MM.1S (cell line): Measurements from ENCODE around the gene ETV2.

Experiments
- DNase-seq: peaks from one replicate; pipeline ENCODE4 v3.0.0-alpha.2; 2015
- H2AFZ ChIP-seq: fragments of 300-600 bp; sonication (generic); 2 replicates; pipeline ENCODE4 v1.6.0; 2016; ENCODE audit warnings: antibody characterized with exemption, low read length
- H3F3A ChIP-seq: fragments of 300-600 bp; sonication (generic); 2 replicates; pipeline ENCODE4 v1.6.1; 2016; ENCODE audit warnings: mild to moderate bottlenecking, antibody characterized with exemption, low read length, moderate library complexity, mixed read lengths; ENCODE audit not compliant: insufficient read depth
- H3K27ac ChIP-seq: fragments of 300-600 bp; sonication (generic); 2 replicates; pipeline ENCODE4 v1.5.1; 2016; ENCODE audit warnings: mild to moderate bottlenecking, low read length
- H3K27me3 ChIP-seq: fragments of 300-600 bp; sonication (generic); replicated peaks from 2 replicates; pipeline ENCODE4 v1.6.0; 2016; ENCODE audit warnings: low read length; ENCODE audit not compliant: insufficient read depth
- H3K36me3 ChIP-seq: fragments of 300-600 bp; sonication (generic); replicated peaks from 2 replicates; pipeline ENCODE4 v1.6.1; 2016; ENCODE audit warnings: mild to moderate bottlenecking, low read length, mixed read lengths; ENCODE audit not compliant: insufficient read depth
- H3K4me1 ChIP-seq: fragments of 300-600 bp; sonication (generic); 2 replicates; pipeline ENCODE4 v1.6.1; 2016; ENCODE audit warnings: low read length, mixed read lengths
- H3K4me2 ChIP-seq: fragments of 300-600 bp; sonication (generic); 2 replicates; pipeline ENCODE4 v1.6.0; 2016; ENCODE audit warnings: low read depth, low read length
- H3K4me3 ChIP-seq: fragments of 300-600 bp; sonication (generic); 2 replicates; pipeline ENCODE4 v1.5.1; 2016; ENCODE audit warnings: low read length, mixed read lengths
- H3K79me2 ChIP-seq: fragments of 300-600 bp; sonication (generic); 2 replicates; pipeline ENCODE4 v1.6.1; 2016; ENCODE audit warnings: mixed run types, low read length, mixed read lengths
- H3K9ac ChIP-seq: fragments of 300-600 bp; sonication (generic); 2 replicates; pipeline ENCODE4 v1.6.1; 2016; ENCODE audit warnings: low read length, mixed read lengths
- H3K9me2 ChIP-seq: fragments of 300-600 bp; sonication (generic); replicated peaks from 2 replicates; pipeline ENCODE4 v1.6.1; 2016; ENCODE audit warnings: mild to moderate bottlenecking, low read length, mixed read lengths; ENCODE audit not compliant: insufficient read depth
- H3K9me3 ChIP-seq: fragments of 300-600 bp; sonication (generic); replicated peaks from 2 replicates; pipeline ENCODE4 v1.6.1; 2016; ENCODE audit warnings: mild to moderate bottlenecking, low read length, mixed read lengths; ENCODE audit not compliant: insufficient read depth
- H4K20me1 ChIP-seq: fragments of 300-600 bp; sonication (generic); 2 replicates; pipeline ENCODE4 v1.6.1; 2016; ENCODE audit warnings: mild to moderate bottlenecking, low read length, moderate library complexity, mixed read lengths; ENCODE audit not compliant: insufficient read depth
- EZH2 ChIP-seq: fragments of 300-600 bp; sonication (generic); optimal IDR thresholded peaks from 2 replicates; pipeline ENCODE3; 2017; ENCODE audit warnings: low read depth, mild to moderate bottlenecking, antibody characterized with exemption, low read length, mixed read lengths
- EZH2phosphoT487 ChIP-seq: fragments of 300-600 bp; sonication (generic); IDR thresholded peaks from 2 replicates; pipeline ENCODE4 v1.6.1; 2018; ENCODE audit warnings: antibody characterized with exemption, low read length
- TF ChIP-seq, protein P1 (sequence below): fragments of 300-600 bp; sonication (generic); IDR thresholded peaks from 2 replicates; pipeline ENCODE4 v1.5.1; 2016; ENCODE audit warnings: antibody characterized with exemption, low read length, mixed read lengths

The ETV2 gene

GRCh38 chr19:35661995-35662340 is 20.4 kb downstream of the ETV2 start:
- TF ChIP-seq, protein P1, sequence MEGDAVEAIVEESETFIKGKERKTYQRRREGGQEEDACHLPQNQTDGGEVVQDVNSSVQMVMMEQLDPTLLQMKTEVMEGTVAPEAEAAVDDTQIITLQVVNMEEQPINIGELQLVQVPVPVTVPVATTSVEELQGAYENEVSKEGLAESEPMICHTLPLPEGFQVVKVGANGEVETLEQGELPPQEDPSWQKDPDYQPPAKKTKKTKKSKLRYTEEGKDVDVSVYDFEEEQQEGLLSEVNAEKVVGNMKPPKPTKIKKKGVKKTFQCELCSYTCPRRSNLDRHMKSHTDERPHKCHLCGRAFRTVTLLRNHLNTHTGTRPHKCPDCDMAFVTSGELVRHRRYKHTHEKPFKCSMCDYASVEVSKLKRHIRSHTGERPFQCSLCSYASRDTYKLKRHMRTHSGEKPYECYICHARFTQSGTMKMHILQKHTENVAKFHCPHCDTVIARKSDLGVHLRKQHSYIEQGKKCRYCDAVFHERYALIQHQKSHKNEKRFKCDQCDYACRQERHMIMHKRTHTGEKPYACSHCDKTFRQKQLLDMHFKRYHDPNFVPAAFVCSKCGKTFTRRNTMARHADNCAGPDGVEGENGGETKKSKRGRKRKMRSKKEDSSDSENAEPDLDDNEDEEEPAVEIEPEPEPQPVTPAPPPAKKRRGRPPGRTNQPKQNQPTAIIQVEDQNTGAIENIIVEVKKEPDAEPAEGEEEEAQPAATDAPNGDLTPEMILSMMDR: no peak
- TF ChIP-seq EZH2 (no peak), EZH2phosphoT487 (no peak)
- no peak for DNase-seq
- no peak overlapping the region for H2AFZ ChIP-seq
- H3K9me2 ChIP-seq: no peaks in the 10 kb centered on the region
- no peaks in the 10 kb centered on the region for H3F3A ChIP-seq
- no peak overlapping the region for H3K9ac ChIP-seq
- H3K4me1 ChIP-seq: no peaks in the 10 kb centered on the region
- H3K4me3 ChIP-seq: no peak overlapping the region
- H3K27ac ChIP-seq: no peak overlapping the region
- H3K9me3 ChIP-seq: no peaks in the 10 kb centered on the region
- no peaks in the 10 kb centered on the region for H3K79me2 ChIP-seq
- H4K20me1 ChIP-seq: no peaks in the 10 kb centered on the region
- H3K4me2 ChIP-seq: no peak overlapping the region
- 0 out of 2 replicates have a peak, but pooled peaks cover 7% of the 10 kb centered on the region for H3K36me3 ChIP-seq
- no peaks in the 10 kb centered on the region for H3K27me3 ChIP-seq

GRCh38 chr19:35663981-35664380 is 22.4 kb downstream of the ETV2 start:
- TF ChIP-seq, protein P1: no peak
- no peak for TF ChIP-seq EZH2
- no peak for TF ChIP-seq EZH2phosphoT487
- Histone ChIP-seq H3K9me3 (no peaks in the 10 kb centered on the region), H3K4me2 (no peak overlapping the region), H4K20me1 (no peaks in the 10 kb centered on the region), H3K4me3 (no peak overlapping the region), H3K9me2 (no peaks in the 10 kb centered on the region), H3K36me3 (no peaks in the 10 kb centered on the region), H3F3A (no peaks in the 10 kb centered on the region), H3K9ac (no peak overlapping the region), H3K27ac (no peak overlapping the region), H2AFZ (no peak overlapping the region), H3K27me3 (peaks cover 10% of the 10 kb centered on the region), H3K79me2 (no peaks in the 10 kb centered on the region), H3K4me1 (no peaks in the 10 kb centered on the region)
- no peak for DNase-seq

DNA sequence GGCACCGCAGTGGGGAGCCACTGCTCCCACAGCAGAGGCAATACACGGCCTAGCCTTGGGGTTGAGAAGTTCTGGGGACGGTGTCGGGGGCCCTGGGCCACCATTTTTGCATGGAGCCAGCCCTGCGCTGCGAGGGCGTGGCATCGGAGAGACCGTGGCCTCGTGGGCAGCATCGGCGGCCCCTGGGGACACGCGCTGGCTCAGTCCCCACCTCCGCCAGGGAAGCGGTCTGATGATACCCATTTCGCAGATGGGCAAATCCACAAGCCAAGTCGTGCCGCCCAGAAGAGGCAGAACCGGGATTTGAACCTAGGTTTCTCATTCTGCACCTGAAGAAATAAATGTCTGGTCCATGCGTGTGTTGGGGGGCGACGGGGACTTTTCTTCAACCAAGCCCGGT is 23.6 kb downstream of the ETV2 start:
- DNase-seq: no peak
- peaks cover 21% of the 10 kb centered on the region for H3K27me3 ChIP-seq
- H3K9me3 ChIP-seq: no peaks in the 10 kb centered on the region
- H2AFZ ChIP-seq: no peak overlapping the region
- no peak for TF ChIP-seq EZH2
- TF ChIP-seq, protein P1: no peak
- no peak for TF ChIP-seq EZH2phosphoT487
- H3K79me2 ChIP-seq: no peaks in the 10 kb centered on the region
- H3K9ac ChIP-seq: no peak overlapping the region
- no peaks in the 10 kb centered on the region for H3K4me1 ChIP-seq
- no peak overlapping the region for H3K4me3 ChIP-seq
- H3K36me3 ChIP-seq: no peaks in the 10 kb centered on the region
- H3K9me2 ChIP-seq: no peaks in the 10 kb centered on the region
- H4K20me1 ChIP-seq: no peaks in the 10 kb centered on the region
- no peak overlapping the region for H3K4me2 ChIP-seq
- no peak overlapping the region for H3K27ac ChIP-seq
- H3F3A ChIP-seq: no peaks in the 10 kb centered on the region
